Measurements from ENCODE around the gene REEP5. TPM values are rescaled to one million over a fixed set of nuclear protein-coding genes. Genes with fewer than 3 reads are reported as not detected.
A peak's percentile ranks its signal among the peaks of the same experiment; 100 is the strongest.

Gene REEP5
- total RNA-seq, 1 experiment from 2014 or later: 30.7 TPM

DNA sequence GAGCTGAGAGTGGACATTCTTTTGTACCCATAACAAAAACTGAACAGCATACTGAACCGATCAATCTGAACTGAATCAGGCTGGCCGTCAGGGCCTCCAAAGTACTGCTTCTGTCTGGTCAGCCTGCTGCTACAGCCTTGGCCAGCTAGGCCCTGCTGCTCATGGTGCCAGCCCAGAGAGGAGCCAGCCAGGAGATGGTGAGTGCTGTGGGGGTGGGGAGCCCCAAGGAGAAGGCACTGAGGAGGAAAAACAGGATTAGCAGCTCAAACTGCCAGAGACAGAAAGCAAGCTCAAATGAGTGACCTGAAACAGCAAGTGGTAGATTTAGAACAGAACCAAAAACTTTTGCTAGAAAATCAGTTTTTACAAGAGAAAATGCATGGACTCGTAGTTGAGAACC is 37.0 kb downstream of the REEP5 start:
- Histone ChIP-seq H3K27me3 (no peaks in the 10 kb centered on the region), H3K36me3 (peaks cover 82% of the 10 kb centered on the region), H3K9me3 (replicated peaks) (no peaks in the 10 kb centered on the region), H3K27ac (no peak overlapping the region), H3K4me3 (no peak overlapping the region), H3K4me1 (no peaks in the 10 kb centered on the region)
- no peak for DNase-seq

DNA sequence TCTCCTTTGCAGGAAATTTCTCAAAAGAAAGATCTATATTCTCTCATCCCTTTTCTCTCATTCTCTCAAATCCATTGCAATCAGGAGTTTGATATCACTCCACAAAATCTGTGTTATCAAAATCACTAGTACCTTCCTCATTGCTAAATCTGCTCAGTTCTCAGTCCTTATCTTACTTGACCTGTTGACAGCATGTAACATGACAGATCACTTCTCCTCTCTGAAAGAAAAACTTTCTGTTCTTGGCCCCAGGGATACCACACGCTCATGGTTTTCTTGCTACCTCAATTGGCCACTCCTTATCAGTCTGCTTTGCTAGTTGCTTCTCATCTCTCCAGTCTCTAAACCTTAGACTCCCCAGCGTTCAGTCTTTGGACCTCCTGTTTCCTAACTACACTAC is 38.8 kb downstream of the REEP5 start:
- Histone ChIP-seq H3K4me3 (no peak overlapping the region), H3K27me3 (no peaks in the 10 kb centered on the region), H3K9me3 (replicated peaks) (no peaks in the 10 kb centered on the region), H3K36me3 (peaks cover 82% of the 10 kb centered on the region), H3K27ac (no peak overlapping the region), H3K4me1 (no peaks in the 10 kb centered on the region)
- DNase-seq: no peak

DNA sequence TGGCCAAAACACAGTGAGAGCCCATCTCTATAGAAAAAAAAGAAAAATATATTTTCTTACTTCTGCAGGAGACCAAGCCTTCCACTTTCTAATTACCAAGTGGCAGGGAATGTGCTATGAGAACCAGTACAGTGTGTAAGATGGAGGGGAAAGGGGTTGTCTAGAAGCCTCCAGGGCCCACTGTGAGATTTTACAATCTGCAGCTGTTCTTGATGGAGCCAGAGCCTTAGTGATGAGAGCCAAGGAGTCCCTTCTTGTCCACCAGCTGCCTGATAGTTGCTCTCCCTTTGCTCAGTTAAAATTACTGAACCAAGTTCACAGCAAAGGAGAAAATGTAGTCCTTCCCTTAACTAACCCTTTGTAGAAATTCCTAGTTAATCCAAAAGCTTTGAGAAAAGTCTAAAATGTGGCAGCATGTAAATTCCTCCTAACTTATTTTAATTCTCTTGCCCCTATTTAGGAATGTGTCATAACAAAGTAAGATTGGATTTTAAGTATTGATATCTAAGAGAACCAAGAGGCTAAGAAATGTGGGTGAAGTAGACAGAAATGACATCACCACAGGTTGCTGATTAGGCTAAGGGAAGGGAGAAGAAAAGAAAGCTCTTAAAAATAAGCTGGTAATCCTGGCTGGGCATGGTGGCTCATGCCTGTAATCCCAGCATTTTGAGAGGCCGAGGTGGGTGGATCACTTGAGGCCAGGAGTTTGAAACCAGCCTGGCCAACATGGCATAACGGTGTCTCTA is 41.6 kb downstream of the REEP5 start:
- Histone ChIP-seq H3K27me3 (no peaks in the 10 kb centered on the region), H3K9me3 (replicated peaks) (no peaks in the 10 kb centered on the region), H3K4me1 (no peaks in the 10 kb centered on the region), H3K36me3 (peaks cover 70% of the 10 kb centered on the region), H3K4me3 (no peak overlapping the region), H3K27ac (no peak overlapping the region)
- DNase-seq: peak in 1 of 2 experiments; percentile 27

DNA sequence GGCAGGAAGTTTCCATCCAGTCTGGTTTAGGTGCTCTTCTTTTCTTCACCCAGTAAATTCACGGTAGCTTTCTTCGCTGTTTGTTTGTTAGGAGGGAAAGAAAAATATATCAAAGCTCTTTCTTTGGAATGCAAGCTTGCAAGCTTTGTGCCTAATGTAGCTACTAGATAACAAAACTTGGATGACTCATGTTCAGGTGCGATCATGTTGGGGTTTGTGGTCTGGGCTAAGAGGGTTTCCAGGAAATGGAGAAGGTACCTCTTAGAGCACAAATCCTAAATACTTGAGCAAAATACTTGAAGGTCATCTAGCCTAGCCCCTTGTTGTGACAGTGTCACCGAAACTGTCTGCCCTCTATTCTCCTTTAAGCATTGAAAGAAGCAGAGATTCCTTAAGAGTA is 43.3 kb downstream of the REEP5 start:
- Histone ChIP-seq H3K27me3 (no peaks in the 10 kb centered on the region), H3K4me3 (no peak overlapping the region), H3K9me3 (replicated peaks) (no peaks in the 10 kb centered on the region), H3K36me3 (peaks cover 57% of the 10 kb centered on the region), H3K4me1 (no peaks in the 10 kb centered on the region), H3K27ac (no peak overlapping the region)
- no peak for DNase-seq

DNA sequence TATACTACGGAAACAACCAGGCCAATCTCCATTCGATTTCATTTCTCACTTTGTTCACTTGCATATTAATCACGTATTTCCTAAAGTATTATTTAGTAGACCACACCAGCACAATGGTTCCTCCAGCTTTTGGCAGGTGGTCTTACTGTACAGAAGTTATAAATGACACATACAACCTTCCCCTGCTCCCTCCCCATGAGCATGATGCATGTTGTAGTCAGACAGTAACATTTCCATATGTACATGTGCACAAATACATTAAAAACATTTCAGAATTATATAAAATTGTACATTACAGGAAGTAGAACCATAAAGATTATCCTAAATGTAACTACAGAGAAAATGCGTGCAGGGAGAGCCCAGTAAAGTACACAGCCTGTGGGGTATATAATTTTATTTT is 43.9 kb downstream of the REEP5 start:
- Histone ChIP-seq H3K4me1 (no peaks in the 10 kb centered on the region), H3K27ac (no peak overlapping the region), H3K36me3 (peaks cover 53% of the 10 kb centered on the region), H3K9me3 (replicated peaks) (no peaks in the 10 kb centered on the region), H3K27me3 (no peaks in the 10 kb centered on the region), H3K4me3 (no peak overlapping the region)
- DNase-seq: no peak

DNA sequence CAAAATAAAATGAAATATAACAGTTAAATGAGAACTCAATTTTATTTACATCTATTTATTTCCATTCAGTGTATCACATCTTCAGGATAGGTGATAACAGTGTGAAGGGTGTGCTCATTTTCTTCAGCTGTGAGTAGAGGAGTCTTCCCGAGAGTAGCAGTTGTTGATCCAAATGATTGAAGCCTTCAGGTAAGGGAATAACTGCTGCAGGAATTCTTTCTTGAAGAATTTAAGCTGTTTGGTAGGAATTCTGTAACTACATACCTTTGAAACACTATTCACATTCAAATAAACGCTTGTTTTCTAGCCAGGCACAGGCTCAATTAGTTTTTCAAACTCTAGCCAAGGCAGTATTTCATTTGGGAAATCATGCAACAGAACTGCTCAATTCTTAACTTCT is 45.7 kb downstream of the REEP5 start:
- peaks cover 38% of the 10 kb centered on the region for H3K36me3 ChIP-seq
- no peaks in the 10 kb centered on the region for H3K27me3 ChIP-seq
- H3K27ac ChIP-seq: no peak overlapping the region
- no peaks in the 10 kb centered on the region for H3K9me3 ChIP-seq (replicated peaks)
- H3K4me3 ChIP-seq: no peak overlapping the region
- DNase-seq: no peak
- H3K4me1 ChIP-seq: no peaks in the 10 kb centered on the region

DNA sequence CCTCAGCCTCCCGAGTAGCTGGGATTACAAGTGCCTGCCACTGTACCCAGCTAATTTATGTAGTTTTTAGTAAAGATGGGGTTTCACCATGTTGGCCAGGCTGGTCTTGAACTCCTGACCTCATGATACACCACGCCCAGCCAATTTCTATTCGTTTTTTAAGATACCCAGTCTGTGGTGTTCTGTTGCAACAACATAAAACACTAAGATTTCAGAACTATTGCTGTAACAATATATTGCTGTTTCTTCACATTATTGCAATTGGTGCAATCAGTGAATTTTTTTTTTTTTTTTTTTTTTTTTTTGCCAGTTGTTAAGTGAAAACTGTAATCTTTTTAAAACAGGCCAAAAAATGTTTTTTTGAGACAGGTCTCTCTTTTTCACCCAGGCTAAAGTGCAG is 51.1 kb downstream of the REEP5 start:
- peaks cover 42% of the 10 kb centered on the region for H3K36me3 ChIP-seq
- no peaks in the 10 kb centered on the region for H3K27me3 ChIP-seq
- no peak overlapping the region for H3K4me3 ChIP-seq
- no peaks in the 10 kb centered on the region for H3K9me3 ChIP-seq (replicated peaks)
- H3K4me1 ChIP-seq: no peaks in the 10 kb centered on the region
- no peak overlapping the region for H3K27ac ChIP-seq
- no peak for DNase-seq

DNA sequence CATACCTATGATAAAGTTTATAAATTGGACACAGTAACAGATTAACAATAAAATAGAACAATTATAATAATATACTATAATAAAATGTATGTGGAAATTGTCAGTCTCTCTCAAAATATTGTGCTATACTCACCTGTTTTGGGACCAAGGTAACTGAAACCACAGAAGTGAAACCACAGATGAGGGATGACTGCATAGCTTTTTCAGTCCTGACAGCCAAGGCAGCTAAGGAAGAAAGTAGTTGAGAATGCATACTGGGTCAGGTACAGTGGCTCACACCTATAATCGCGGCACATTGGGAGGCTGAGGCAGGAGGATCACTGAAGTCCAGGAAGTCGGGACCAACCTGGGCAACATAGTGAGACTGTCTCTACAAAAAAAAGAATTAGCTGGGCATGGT is 52.1 kb downstream of the REEP5 start:
- Histone ChIP-seq H3K27me3 (no peaks in the 10 kb centered on the region), H3K9me3 (replicated peaks) (no peaks in the 10 kb centered on the region), H3K4me3 (no peak overlapping the region), H3K36me3 (peaks cover 41% of the 10 kb centered on the region), H3K27ac (no peak overlapping the region), H3K4me1 (no peaks in the 10 kb centered on the region)
- DNase-seq: no peak

DNA sequence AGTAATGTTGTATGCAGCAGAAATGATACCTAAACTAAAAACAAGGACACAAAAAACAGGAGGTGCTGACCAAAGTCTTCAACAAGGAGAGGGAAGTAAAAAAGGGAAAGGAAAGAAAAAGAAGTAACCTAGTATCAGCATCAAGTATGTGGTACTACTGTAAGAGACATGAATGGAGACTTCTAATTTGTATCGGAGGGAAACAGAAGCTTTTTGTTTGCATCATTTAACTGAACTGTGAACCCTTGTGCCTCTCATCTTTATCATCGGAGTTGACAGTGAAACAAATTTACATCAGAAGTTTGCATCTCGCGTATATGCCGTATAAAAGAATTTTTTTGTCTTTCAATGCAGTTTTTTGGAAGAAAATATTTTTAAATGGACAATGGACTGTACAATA is 54.6 kb downstream of the REEP5 start:
- Histone ChIP-seq H3K27me3 (no peaks in the 10 kb centered on the region), H3K27ac (no peak overlapping the region), H3K9me3 (replicated peaks) (no peaks in the 10 kb centered on the region), H3K4me1 (0 out of 2 replicates have a peak, but pooled peaks cover 3% of the 10 kb centered on the region), H3K4me3 (no peak overlapping the region), H3K36me3 (peaks cover 44% of the 10 kb centered on the region)
- no peak for DNase-seq

DNA sequence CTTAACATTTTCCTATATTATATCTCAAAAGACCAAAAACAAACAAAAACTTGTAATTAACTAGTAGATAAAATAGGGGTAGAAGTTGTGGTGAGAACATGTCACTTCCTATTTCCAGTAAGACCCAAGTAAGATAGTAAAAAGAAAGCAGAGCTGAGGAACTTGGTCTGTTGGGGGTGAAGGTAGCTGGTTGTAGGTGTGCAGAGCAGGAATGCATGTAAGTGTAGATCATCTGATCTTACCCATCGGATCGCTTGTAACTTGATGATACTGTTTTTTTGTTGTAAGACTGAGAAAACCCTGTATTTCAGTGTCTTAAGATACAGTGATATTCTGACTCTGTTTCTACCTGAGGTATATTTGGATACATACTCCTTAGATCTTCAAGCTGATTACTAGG is 55.3 kb downstream of the REEP5 start:
- no peak for DNase-seq
- Histone ChIP-seq H3K4me3 (no peak overlapping the region), H3K4me1 (0 out of 2 replicates have a peak, but pooled peaks cover 3% of the 10 kb centered on the region), H3K27ac (no peak overlapping the region), H3K36me3 (peaks cover 44% of the 10 kb centered on the region), H3K9me3 (replicated peaks) (no peaks in the 10 kb centered on the region), H3K27me3 (no peaks in the 10 kb centered on the region)

DNA sequence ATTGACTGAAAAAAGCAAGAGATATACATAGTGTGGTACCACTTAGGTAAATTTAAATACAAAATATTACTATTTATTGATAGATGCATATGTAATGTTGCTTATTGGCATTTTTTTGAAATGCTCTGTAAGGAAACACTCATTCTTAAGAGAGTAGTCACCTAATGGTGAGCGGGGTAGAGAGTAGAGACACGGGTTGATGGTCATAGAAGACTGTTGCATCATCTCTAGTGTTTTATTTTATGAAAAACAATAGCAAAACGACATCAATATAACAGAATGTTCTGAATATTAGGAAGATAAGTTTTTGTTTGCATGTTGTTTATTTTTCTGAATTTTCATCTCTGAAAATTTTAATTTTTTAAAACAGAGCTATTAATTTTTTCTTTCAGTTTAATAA is 56.9 kb downstream of the REEP5 start:
- H3K27ac ChIP-seq: no peak overlapping the region
- DNase-seq: no peak
- H3K36me3 ChIP-seq: peaks cover 37% of the 10 kb centered on the region
- no peaks in the 10 kb centered on the region for H3K9me3 ChIP-seq (replicated peaks)
- H3K4me3 ChIP-seq: no peak overlapping the region
- H3K27me3 ChIP-seq: no peaks in the 10 kb centered on the region
- 0 out of 2 replicates have a peak, but pooled peaks cover 3% of the 10 kb centered on the region for H3K4me1 ChIP-seq

DNA sequence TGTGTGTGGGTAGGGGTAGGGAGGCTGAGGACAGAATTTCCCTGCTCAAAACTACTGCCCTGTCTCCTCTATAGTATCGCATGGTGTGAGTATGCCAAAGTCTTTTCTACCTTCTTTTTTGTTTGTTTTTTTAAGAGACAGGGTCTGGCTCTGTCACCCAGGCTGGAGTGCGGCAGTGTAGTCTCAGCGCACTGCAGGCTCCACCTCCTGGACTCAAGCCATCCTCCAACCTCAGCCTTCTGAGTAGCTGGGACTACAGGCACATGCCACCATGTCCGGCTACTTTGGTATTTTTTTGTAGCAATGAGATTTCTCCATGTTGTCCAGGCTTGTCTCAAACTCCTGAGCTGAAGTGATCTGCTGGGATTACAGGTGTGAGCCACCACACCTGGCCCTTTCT is 58.5 kb downstream of the REEP5 start:
- H3K4me1 ChIP-seq: 0 out of 2 replicates have a peak, but pooled peaks cover 3% of the 10 kb centered on the region
- H3K36me3 ChIP-seq: peaks cover 34% of the 10 kb centered on the region
- no peaks in the 10 kb centered on the region for H3K27me3 ChIP-seq
- no peaks in the 10 kb centered on the region for H3K9me3 ChIP-seq (replicated peaks)
- H3K27ac ChIP-seq: no peak overlapping the region
- H3K4me3 ChIP-seq: no peak overlapping the region
- DNase-seq: no peak

DNA sequence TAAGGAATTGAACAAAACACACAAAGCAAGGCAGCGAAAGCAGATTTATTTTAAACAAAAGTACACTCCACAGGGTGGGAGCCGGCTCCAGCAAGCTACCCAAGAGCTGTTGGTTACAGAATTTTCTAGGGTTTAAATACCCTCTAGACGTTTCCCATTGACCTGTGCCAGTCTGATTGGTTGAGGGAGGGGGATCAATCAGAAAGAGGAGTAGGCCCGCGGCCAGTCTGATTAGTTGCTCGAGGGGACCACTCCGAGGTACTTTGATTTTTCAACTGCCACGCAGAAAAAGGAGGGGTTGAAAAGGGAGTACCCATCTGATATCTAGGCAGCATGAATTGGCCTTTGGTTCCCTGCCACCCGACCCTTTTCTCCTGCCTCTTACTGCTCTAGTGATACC is 59.9 kb downstream of the REEP5 start:
- Histone ChIP-seq H3K9me3 (replicated peaks) (no peaks in the 10 kb centered on the region), H3K36me3 (peaks cover 20% of the 10 kb centered on the region), H3K4me3 (peak overlapping the region; percentile 73), H3K27me3 (no peaks in the 10 kb centered on the region), H3K4me1 (0 out of 2 replicates have a peak, but pooled peaks cover 3% of the 10 kb centered on the region), H3K27ac (no peak overlapping the region)
- DNase-seq: peak in 1 of 2 experiments; percentile 21

DNA sequence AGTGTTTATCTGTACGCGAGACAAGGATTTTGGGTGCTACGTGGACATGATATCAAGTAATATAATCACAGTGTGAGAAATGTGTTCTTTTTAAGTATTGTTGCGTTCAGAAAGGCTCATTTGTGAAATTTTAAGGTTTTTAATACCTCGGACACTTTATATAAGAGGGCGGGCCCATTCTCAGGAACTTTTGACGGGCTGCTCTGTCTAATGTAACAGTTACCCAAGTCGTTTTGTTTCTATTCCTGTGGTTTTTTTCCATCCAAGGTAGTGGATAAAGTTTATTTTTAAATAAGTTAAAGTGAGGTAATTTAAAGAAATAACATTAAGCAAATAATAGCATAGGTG is 60.4 kb downstream of the REEP5 start:
- H3K4me1 ChIP-seq: 0 out of 2 replicates have a peak, but pooled peaks cover 3% of the 10 kb centered on the region
- peak overlapping the region; percentile 73 for H3K4me3 ChIP-seq
- peaks cover 16% of the 10 kb centered on the region for H3K36me3 ChIP-seq
- DNase-seq: no peak
- no peaks in the 10 kb centered on the region for H3K9me3 ChIP-seq (replicated peaks)
- no peaks in the 10 kb centered on the region for H3K27me3 ChIP-seq
- peak overlapping the region; percentile 41 for H3K27ac ChIP-seq

DNA sequence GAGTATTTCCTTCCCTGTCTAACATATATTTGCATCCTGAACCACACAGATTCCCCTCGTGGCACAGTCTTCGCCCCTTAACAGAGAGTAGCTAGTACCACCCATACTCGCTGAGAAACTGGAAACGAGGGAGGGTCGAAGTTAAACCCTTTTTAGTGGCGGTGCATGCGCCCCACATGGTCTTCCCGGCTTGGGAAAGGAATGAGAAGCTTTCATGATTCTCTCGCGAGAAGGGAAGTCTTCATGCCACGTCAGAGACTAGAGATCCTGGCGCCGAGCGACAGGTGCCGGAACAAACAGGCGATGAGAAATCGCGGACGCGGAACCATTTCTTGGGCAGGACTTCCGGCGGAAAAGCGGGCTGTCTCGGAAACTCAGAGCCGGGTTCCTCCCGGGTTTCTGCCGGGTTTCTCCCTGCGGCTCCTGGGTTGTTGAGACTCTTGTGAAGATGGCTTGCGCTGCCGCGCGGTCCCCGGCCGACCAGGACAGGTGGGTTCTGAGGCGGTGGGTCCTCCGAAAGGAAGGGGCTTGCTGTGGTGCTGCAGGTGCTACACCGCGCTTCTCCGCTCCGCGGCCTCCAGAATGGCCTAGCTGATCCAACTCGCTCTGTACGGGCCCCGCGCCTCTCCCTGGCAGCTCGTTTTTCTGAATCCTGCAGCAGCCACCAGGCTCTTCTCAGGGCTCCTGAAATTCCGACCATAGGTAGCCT is 60.9 kb downstream of the REEP5 start, which contains the start of gene SRP19:
Gene SRP19 (plus strand): TSS at position 359 of the 709 bp plus-strand sequence. CDS start 90 bp downstream, at position 449.
- Histone ChIP-seq H3K4me3 (peak within 1 kb of the TSS; percentile 73), H3K4me1 (0 out of 2 replicates have a peak, but pooled peaks cover 3% of the 10 kb centered on the region), H3K27ac (peak within 1 kb of the TSS; percentile 41), H3K36me3 (peaks cover 11% of the 10 kb centered on the region), H3K9me3 (replicated peaks) (no peaks in the 10 kb centered on the region), H3K27me3 (no peaks in the 10 kb centered on the region)
- peak; percentile 95 to 98 for DNase-seq
